GM21423 (cell line): ENCODE measurements around the gene PDE1C.
"Not testable (repeated sequence)": the region's sequence is repeated elsewhere in the genome, so short reads cannot be mapped to it uniquely, and the experiment has no call there.

Experiments
- ATAC-seq: cut with Tn5 transposase; IDR thresholded peaks from one replicate; pipeline ENCODE4 v1.9.1; 2021; ENCODE audit warnings: mild to moderate bottlenecking, moderate library complexity; ENCODE audit not compliant: unreplicated experiment

Gene PDE1C

DNA sequence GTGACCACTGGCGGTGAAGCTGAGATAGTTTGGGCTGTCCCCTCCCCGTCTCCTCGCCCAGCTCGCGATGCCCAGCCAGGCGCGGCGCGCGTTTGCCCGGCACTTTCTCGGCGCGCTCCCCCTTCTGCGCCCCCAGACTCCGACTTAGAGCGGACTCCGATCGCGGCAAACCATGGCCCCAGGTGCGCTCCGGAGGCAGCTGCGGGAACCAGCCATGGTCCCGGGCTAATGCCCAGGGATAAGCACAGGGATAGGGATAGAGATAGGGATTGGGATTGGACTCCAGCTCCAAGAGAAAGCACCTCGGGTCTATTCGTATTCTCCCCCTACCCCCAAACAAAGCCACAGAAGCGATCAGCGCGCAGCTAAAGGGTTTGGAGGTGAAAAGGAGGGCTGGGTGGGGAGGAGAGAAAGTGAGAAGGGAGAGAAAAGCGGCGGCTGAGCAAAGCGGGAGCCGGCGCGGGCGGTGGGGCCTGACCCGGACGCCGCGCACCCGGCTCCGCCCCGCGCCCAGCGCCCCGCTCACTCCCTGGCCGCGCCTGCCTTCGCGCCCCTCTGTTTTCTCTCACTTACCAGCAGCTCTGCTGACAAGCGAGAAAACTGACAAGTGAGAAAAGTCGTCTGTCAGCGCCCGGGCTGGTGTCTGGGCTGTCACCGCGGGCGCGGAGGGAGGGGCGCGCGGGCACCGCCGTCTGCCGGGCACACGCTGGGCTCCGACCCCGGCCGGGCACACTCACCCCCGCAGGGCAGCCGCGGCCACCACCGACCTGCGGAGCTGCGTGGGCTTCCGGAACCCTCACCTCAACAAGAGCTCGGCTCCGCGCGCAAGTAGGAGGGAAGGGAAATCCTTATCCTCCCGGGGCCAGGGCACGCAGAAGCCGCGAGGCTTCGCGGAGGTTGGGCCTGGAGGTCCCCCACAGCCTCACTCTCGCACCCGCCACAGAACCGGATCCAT lies at the start of gene PDE1C:
Gene PDE1C, minus strand, starts transcription at position 2 of the 955 bp plus-strand sequence.
- ATAC-seq: no peak

GRCh38 chr7:32119790-32120196 lies 49.6 kb upstream of the PDE1C start:
- ATAC-seq: no peak

- ATAC-seq: no peak
Measured at GRCh38 chr7:32117837-32118236, 47.6 kb upstream of the PDE1C start.

DNA sequence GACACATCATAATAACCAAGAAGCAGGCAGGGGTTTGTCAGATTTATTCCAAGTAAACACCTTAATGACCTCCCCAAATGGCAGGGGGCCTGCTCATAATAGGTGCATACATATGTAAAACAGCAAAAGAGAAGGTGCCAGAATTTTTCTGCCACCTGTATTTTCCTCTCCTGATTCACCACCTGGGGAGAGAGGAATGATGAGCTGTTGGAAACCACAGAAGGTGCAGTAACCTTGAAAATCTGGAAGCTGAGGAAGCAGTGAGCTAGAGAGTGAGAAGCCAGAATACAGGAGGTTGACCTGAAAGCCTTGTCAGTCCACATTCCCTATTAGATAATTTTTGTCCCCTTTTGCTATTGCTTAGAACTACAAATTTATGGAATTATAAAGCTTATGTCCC lies 46.2 kb upstream of the PDE1C start:
- ATAC-seq: no peak

DNA sequence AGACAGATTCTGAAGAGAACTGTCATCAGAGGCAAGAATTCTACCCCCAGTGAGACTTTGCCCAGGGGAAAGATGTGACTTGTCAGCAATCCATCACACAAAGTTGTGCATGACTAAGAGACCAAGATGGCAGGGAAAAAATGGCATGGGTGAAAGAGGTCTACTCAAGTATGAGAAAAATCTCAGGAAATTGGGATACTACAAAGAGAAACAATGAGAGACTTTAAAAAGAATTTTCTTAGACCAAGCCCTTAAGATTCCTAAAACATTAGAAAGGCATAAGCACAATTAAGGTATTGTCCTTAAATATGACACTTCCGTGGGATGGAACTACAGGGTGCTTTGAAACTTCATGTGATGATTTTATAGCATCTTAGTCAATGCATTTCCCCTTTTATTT lies 45.6 kb upstream of the PDE1C start:
- ATAC-seq: no peak

- no peak for ATAC-seq
Measured at GRCh38 chr7:32108651-32109050, 38.4 kb upstream of the PDE1C start.

DNA sequence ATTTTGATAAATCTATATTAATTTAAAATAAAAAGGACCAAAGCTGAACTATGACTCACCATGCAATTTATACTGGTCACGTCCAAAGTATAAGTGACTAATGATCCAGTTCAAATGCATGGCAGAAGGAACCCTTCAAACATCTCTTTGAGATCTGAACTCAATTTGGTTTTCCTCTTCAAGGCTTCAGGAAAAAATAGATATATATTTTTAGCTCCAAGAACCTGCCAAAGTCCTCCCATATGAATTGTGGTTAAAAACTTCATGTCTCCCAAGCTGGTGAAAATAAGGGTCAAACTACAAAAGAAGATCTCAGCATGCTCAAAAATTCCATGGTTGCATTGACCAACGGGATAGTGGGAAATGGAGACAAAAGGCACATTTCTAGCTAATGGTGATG lies 34.6 kb upstream of the PDE1C start:
- no peak for ATAC-seq

DNA sequence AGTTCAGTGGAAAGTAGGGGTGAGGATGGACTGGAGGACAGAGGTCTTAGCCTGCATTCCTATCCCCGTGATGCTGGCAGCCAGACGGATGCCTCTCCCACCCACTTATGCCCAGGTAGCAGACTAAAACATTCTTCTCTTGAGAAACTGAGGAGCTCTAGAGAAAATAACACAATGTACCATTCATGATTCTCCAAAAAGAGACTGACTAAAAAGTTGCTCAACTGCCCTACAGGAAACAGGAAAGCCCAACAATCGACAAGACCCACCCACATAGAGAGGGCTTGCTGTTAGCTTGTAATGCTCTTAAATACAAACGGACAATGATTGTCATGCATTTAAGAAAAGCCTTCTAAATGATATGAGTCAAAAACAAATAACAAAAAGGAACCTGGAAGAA lies 33.2 kb upstream of the PDE1C start:
- no peak for ATAC-seq

DNA sequence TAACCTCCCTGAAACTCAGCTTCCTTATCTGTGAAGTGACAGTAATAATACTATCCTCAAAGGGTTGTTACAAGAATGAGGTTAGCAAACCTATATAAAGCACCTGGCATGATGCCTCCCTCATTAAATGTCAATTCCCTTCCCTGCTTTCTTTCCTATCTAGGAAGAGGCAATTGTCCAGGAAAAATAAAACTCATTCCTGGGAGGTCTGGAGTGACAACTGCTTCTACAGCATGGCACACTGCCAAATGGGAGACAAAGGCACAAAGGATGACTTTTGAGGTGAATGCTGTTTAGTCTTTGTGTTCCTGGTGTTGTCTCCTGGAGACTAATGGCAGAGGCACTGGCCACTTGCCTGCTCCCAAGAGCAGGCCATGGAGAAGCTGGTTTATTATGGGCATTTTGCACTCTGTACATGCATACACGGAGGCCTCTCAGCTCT lies 32.2 kb upstream of the PDE1C start:
- ATAC-seq: no peak

GRCh38 chr7:32100407-32100907 lies 30.2 kb upstream of the PDE1C start:
- ATAC-seq: no peak

- ATAC-seq: no peak
Measured at GRCh38 chr7:32094516-32094915, 24.3 kb upstream of the PDE1C start.

DNA sequence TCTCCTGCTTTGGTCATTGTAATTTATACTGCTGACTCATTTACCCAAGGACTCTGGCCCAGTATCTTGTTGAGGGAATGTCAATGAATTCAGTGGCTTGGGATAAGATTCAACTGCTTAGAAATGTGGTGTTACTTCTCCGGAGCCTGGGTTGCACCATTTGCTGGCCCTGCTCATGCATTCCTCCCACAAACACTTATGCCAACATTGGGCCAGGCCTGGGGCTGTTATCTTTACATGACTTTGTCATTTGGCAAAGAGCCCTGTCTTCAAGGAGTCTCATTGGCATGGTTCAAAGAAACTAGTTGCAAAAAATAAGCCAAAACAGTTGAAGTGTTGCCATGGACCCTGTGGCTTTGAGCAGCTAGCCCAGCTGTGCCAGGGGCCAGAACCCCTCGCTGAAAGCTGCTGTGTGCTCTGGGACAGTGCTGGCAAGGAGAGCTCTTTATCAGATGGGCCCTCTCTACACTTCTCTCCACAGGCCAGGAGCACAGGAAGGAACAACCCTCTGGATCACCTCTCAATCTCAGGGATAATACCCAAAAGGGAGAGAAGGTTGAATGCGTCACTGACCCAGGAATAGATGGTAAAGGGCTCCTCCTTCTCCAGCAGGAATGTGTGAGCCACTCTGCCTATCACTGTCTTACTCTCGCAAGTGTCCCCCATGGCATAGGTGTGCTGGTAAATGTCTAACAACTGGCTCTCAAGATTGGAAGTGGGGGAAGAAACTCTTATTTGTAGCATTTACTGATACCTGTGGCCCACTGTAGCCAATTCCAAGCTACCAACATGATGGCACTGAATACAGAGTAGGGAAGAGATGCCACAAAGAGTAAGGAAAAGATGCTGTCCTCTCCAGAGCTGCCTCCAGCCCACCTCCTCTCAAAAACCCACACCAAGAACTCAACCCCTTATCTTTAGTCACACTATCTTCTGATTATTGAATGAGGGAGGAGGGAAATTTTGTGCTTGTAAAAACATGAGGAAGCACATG lies 23.5 kb upstream of the PDE1C start:
- no peak for ATAC-seq

DNA sequence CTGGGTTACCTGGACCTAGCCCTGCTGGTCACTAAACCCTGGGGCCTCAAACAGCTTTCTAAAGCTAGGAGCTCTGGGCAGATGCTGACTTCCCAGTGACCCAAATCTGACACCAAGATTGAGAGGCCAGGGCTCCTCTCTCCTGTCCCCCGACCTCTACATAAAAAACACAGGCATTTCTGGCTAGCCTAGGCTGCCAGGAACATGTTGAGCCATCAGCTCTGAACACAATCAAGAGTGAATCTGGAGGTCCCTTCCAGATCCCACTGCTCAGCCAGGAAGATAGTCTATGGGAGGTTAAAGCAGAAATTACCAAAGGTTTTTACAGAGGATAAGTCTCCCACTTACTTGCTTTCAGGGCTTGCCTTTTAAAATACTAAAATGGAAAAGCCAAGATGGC lies 22.1 kb upstream of the PDE1C start:
- ATAC-seq: no peak

DNA sequence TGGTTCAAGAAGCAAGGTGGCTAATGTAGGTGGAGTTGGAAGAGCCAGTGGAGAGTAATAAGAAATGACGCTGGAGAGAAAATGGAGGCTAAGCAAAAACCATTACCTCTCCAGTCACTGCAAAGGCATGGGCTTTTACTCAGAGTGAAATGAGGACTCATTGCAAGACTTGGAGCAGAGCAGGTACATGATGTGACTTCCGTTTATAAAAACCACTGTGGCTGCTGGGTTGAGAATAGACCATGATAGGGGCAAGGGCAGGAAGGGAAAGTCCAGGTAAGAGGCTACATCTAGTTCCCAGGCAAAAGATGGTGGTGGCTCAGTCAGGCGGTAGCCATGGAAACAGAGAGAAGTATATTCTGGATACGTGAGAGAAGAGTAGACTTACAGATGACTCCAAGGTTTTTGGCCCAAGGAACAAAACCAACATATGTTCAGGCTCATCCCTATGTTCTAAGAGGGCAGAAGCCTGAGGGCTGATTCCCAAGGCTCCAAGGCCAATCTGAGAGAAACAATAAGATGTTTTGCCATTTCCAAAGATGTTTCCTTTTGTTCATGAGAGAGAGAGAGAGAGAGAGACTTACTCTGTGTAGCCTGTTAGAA lies 21.5 kb upstream of the PDE1C start:
- no peak for ATAC-seq

- ATAC-seq: no peak
Measured at GRCh38 chr7:32089678-32090077, 19.5 kb upstream of the PDE1C start.

DNA sequence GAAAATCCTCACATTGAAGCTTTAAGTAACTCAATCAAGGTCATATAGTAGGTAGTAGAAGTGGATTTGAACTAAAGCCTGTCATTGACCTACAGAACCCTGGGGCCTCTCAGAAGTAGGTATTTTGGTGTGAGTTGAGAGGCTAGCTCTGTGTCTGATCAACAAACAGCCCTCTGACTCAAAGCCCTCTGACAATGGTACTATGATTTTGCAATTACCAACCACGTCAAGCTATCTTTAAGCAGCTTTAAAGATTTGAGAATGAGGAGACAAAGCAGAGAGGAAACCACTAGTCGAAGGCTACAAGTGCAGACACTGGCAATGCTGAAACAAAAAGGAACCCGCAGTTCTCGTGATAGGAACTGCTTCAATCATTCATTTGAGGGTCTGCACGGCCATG lies 19.0 kb upstream of the PDE1C start:
- no peak for ATAC-seq

- no peak for ATAC-seq
Measured at GRCh38 chr7:32088451-32088881, 18.3 kb upstream of the PDE1C start.

- ATAC-seq: no peak
Measured at GRCh38 chr7:32079510-32079909, 9.3 kb upstream of the PDE1C start.

GRCh38 chr7:32078824-32079223 lies 8.6 kb upstream of the PDE1C start:
- ATAC-seq: no peak

GRCh38 chr7:32077806-32078205 lies 7.6 kb upstream of the PDE1C start:
- no peak for ATAC-seq

DNA sequence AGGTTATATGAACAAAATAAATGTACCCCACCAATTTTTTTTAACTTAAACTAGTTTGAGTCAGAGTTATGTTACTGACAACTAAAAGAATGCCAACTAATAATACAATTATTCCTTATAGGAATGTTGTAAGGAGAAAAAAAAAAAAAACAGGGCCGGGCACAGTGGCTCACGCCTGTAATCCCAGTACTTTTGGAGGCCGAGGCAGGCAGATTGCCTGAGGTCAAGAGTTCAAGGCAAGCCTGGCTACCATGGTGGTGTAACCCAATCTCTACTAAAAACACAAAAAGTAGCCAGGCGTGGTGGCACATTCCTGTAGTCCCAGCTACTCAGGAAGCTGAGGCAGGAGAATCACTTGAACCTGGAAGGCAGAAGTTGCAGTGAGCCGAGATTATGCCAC lies 6.6 kb upstream of the PDE1C start:
- not testable (repeated sequence) for ATAC-seq
